GM12878 (cell line): ENCODE measurements around the gene EXD3. TPM values are rescaled to one million over a fixed set of nuclear protein-coding genes. Genes with fewer than 3 reads are reported as not detected.
A peak's percentile ranks its signal among the peaks of the same experiment; 100 is the strongest.

Experiments used
- ATAC-seq: fragments of 200-7000 bp; cut with Tn5 transposase; 3 replicates; pipeline ENCODE4 v1.9.1; 2020; ENCODE audit warnings: mild to moderate bottlenecking, moderate library complexity
- BruUV-seq: library from RNA; stranded (reverse); fragments of 400-500 nt; replicated peaks from 2 replicates; lab custom pipeline; 2021; lab: Mats Ljungman, UMichigan
- CTCF ChIA-PET: fragments of 300-600 bp; sonication (Branson Sonifier 250); formaldehyde crosslinking; extraction: SDS; loops from one replicate; lab custom pipeline; 2021; ENCODE audit warnings: inconsistent platforms; lab: Yijun Ruan, JAX
- POLR2A ChIA-PET: fragments of 350-600 bp; formaldehyde crosslinking; extraction: SDS; loops from one replicate; lab custom pipeline; 2021; ENCODE audit warnings: inconsistent platforms; lab: Charles Lee
- RAD21 ChIA-PET: fragments of 300-600 bp; sonication (Branson Sonifier 250); formaldehyde crosslinking; loops from one replicate; lab custom pipeline; 2023; ENCODE audit warnings: antibody characterized with exemption; ENCODE audit not compliant: unreplicated experiment; lab: Charles Lee
- SMC1A ChIA-PET: fragments of 300-600 bp; sonication (Branson Sonifier 250); formaldehyde crosslinking; loops from one replicate; lab custom pipeline; 2023; ENCODE audit not compliant: unreplicated experiment, uncharacterized antibody; lab: Charles Lee
- DNase-seq: peaks from one replicate; pipeline ENCODE4 v3.0.0-alpha.2; 2011; ENCODE audit warnings: low read depth, low spot score
- FAIRE-seq: peaks from 3 replicates; lab custom pipeline; 2011; peaks lifted over from hg19 to GRCh38; lab: Jason Lieb, UNC
- H2AFZ ChIP-seq: 2 replicates; pipeline ENCODE4 v1.6.0; 2011; ENCODE audit warnings: low read depth, low read length, control low read depth; ENCODE audit not compliant: control insufficient read depth
- H3K27ac ChIP-seq: 2 replicates; pipeline ENCODE4 v1.5.1; 2011; ENCODE audit warnings: control low read depth; ENCODE audit not compliant: control insufficient read depth, insufficient read depth
- H3K27me3 ChIP-seq, 2 experiments: replicated peaks in 1 of 2; 2 replicates each; pipeline versions ENCODE4 v1.6.0 to v1.6.1; 2011; ENCODE audit warnings: low read length in 1 of 2; ENCODE audit not compliant: control insufficient read depth in 2 of 2, insufficient read depth in 2 of 2
- H3K36me3 ChIP-seq, 2 experiments: 2 replicates each; pipeline ENCODE4 v1.5.1; 2011; ENCODE audit warnings: low read length in 1 of 2; ENCODE audit not compliant: control insufficient read depth in 2 of 2, insufficient read depth in 2 of 2
- H3K4me1 ChIP-seq: 2 replicates; pipeline ENCODE4 v1.6.1; 2011; ENCODE audit warnings: mild to moderate bottlenecking, low read length, moderate library complexity, mixed read lengths; ENCODE audit not compliant: control insufficient read depth, insufficient read depth
- H3K4me2 ChIP-seq: 2 replicates; pipeline ENCODE4 v1.6.0; 2011; ENCODE audit warnings: control low read depth; ENCODE audit not compliant: control insufficient read depth, insufficient read depth
- H3K4me3 ChIP-seq: fragments of 200-600 bp; sonication (generic); 2 replicates; pipeline ENCODE4 v1.5.1; 2016
- H3K79me2 ChIP-seq: 2 replicates; pipeline ENCODE4 v1.6.0; 2011; ENCODE audit warnings: low read length; ENCODE audit not compliant: control insufficient read depth, insufficient read depth
- H3K9ac ChIP-seq: 2 replicates; pipeline ENCODE4 v1.8.0; 2011; ENCODE audit warnings: low read length, control low read depth, mixed read lengths; ENCODE audit not compliant: control insufficient read depth, insufficient read depth
- H3K9me3 ChIP-seq: replicated peaks from 3 replicates; pipeline ENCODE4 v1.5.1; 2011; ENCODE audit warnings: mild to moderate bottlenecking, low read length; ENCODE audit not compliant: control insufficient read depth, insufficient read depth
- H4K20me1 ChIP-seq: 2 replicates; pipeline ENCODE4 v1.6.0; 2011; ENCODE audit not compliant: control insufficient read depth, insufficient read depth
- BHLHE40 ChIP-seq, 2 experiments: fragments of 450-650 bp in 1 of 2; IDR thresholded peaks; 2 replicates each; pipeline ENCODE4 v1.6.1; 2011 to 2017; ENCODE audit warnings: low read depth in 2 of 2, borderline replicate concordance in 1 of 2, improper control_type of control experiment in 1 of 2, low read length in 1 of 2, mild to moderate bottlenecking in 1 of 2
- CHD2 ChIP-seq: IDR thresholded peaks from 2 replicates; pipeline ENCODE4 v1.6.1; 2011; ENCODE audit warnings: low read depth, low read length, improper control_type of control experiment, borderline replicate concordance
- ESRRA ChIP-seq: IDR thresholded peaks from 2 replicates; pipeline ENCODE4 v1.6.1; 2012; ENCODE audit warnings: mild to moderate bottlenecking, low read length, improper control_type of control experiment
- HDAC6 ChIP-seq: fragments of 200-600 bp; sonication (generic); IDR thresholded peaks from one replicate; pipeline ENCODE4 v1.8.0; 2017; ENCODE audit warnings: antibody characterized with exemption; ENCODE audit not compliant: unreplicated experiment
- NR2F1 ChIP-seq: fragments of 450-650 bp; conservative IDR thresholded peaks from 2 replicates; pipeline ENCODE4 v1.6.1; 2017; ENCODE audit warnings: mild to moderate bottlenecking
- PAX5 ChIP-seq: IDR thresholded peaks from 2 replicates; pipeline ENCODE4 v1.6.1; 2011; ENCODE audit warnings: low read depth, low read length, borderline replicate concordance
- PAX8 ChIP-seq: fragments of 450-650 bp; IDR thresholded peaks from 2 replicates; pipeline ENCODE4 v1.6.1; 2017; ENCODE audit warnings: mild to moderate bottlenecking, moderate library complexity
- SIX5 ChIP-seq: IDR thresholded peaks from 2 replicates; pipeline ENCODE4 v1.6.1; 2011; ENCODE audit warnings: mild to moderate bottlenecking, low read depth, low read length, moderate library complexity; ENCODE audit not compliant: severe bottlenecking
- SRF ChIP-seq, 2 experiments: IDR thresholded peaks; 2 replicates each; pipeline ENCODE4 v1.6.1; 2011; ENCODE audit warnings: low read depth in 2 of 2, low read length in 2 of 2, mild to moderate bottlenecking in 1 of 2, moderate library complexity in 1 of 2
- SUPT20H ChIP-seq: IDR thresholded peaks from 2 replicates; pipeline ENCODE4 v1.6.1; 2011; ENCODE audit warnings: low read depth, mild to moderate bottlenecking, low read length, moderate library complexity, borderline replicate concordance; ENCODE audit not compliant: control insufficient read depth
- ZNF384 ChIP-seq: IDR thresholded peaks from 2 replicates; pipeline ENCODE4 v1.6.1; 2012; ENCODE audit warnings: low read depth, mild to moderate bottlenecking, low read length, improper control_type of control experiment, borderline replicate concordance
- WGBS: methylation state at CpG from one replicate; pipeline ENCODE4 v1.1.6; 2016; ENCODE audit warnings: low lambda C conversion rate; ENCODE audit not compliant: insufficient replicate concordance, insufficient coverage; ENCODE audit errors: missing lambda C conversion rate; 5-methylcytosine and 5-hydroxymethylcytosine counted together
- in situ Hi-C: fragments of 300-500 bp; cut with MboI; formaldehyde crosslinking; loops from 9 replicates; pipeline ENCODE4 v1.14.3; 2018; ENCODE audit warnings: mixed read lengths
- intact Hi-C: fragments of 100-400 bp; cut with micrococcal nuclease; formaldehyde crosslinking; loops from one replicate; pipeline ENCODE4 v1.14.2; 2022; ENCODE audit not compliant: unreplicated experiment
- polyA plus RNA-seq, 11 experiments: library from polyadenylated mRNA; depleted of rRNA in 4 of 11; unstranded in 6 of 11; stranded (reverse) in 5 of 11; fragments of >200 nt; fragmentation: Nextera tagmentation in 4 of 11; fragmentation: Illumina TruSeq in 1 of 11; extraction: Ambion mirVana in 4 of 11; extraction: Trizol in 1 of 11; gene quantifications; 1 replicate in 1 of 11; 2 replicates in 10 of 11; pipeline versions ENCODE4 v1.2.1 to v1.2.3, GENCODE V29; 2011 to 2016; ENCODE audit warnings: inconsistent platforms in 2 of 11, missing spikeins in 2 of 11, low read depth in 1 of 11
- total RNA-seq, 4 experiments: library from RNA; depleted of rRNA in 3 of 4; stranded (reverse); fragments of >200 nt in 3 of 4; fragmentation: Illumina TruSeq in 1 of 4; extraction: Trizol in 1 of 4; gene quantifications; 2 replicates each; pipeline versions ENCODE4 v1.2.1 to v1.2.3, GENCODE V29; 2013 to 2021
- TF ChIP-seq, protein P1 (sequence below): fragments of 450-650 bp; IDR thresholded peaks from 2 replicates; pipeline ENCODE4 v1.6.1; 2017; ENCODE audit warnings: borderline replicate concordance
- TF ChIP-seq, protein P2 (sequence below): IDR thresholded peaks from 2 replicates; pipeline ENCODE4 v1.6.1; 2011; ENCODE audit warnings: low read depth, mild to moderate bottlenecking, low read length, moderate library complexity, borderline replicate concordance; ENCODE audit errors: extremely low read depth

EXD3 gene
- total and polyA plus RNA-seq, 10 of the 15 experiments (the other 5 are each of a cell fraction or from before 2014, with no cell fraction given), result 0.21 to 7.1 (median 3.6) TPM

DNA sequence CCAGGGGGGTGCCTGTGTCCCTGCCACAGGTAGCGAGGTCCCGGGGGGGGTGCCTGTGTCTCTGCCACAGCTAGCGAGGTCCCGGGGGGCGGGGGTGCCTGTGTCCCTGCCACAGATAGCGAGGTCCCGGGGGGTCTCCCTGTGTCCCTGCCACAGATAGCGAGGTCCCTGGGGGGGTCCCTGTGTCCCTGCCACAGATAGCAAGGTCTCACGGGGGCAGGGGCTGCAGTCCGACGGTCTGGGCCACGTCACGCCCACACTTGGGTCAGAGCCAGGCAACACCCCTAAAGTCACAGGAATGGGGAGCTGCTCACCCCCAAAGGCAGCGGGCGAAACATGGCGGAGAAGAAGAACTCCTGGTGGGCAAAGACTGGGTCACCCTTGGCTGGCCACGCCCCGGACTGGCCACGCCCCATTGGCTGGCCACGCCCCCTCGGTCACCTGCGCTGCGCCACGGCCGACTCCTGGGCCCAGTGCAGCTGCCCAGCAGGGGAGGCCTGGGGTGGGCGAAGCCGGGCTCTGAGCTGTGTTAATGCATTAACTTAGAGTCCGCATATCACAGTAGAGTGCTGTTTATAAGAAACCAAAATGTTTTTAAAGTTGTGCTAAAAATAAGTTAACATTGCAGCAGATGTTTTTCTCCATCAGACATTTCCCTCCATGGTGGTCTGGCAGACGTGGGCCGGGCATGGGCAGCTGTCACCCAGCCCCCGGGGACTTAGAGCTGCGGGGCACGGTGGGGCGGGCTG, 7.2 kb upstream of the EXD3 start:
- no peaks in the 10 kb centered on the region; a peak in 1 of 4 replicates for H3K27me3 ChIP-seq
- ChIA-PET SMC1A (interaction anchor here (0.8 kb wide), 1 partner anchor 14 kb away, joined by 3 read pairs; no protein-coding TSS in a partner anchor), RAD21 (no interaction called here), POLR2A (no interaction called here), CTCF (no interaction called here)
- no peak overlapping the region for H3K4me3 ChIP-seq
- ATAC-seq, result peak; percentile 93
- FAIRE-seq, result no peak
- H3K9me3 ChIP-seq, result no peaks in the 10 kb centered on the region
- no peak for DNase-seq
- no peaks in the 10 kb centered on the region for H3K79me2 ChIP-seq
- H3K36me3 ChIP-seq, result no peaks in the 10 kb centered on the region
- no TSS peak for BruUV-seq
- H3K27ac ChIP-seq, result no peak overlapping the region
- TF ChIP-seq SUPT20H (no peak), SRF (IDR thresholded peaks at IDR 0.05; ENCODE audit: low read depth in 2 of 2, low read length in 2 of 2) (no peak), ESRRA (no peak), NR2F1 (no peak), ZNF384 (no peak), PAX5 (peak; percentile 75), CHD2 (no peak), SIX5 (no peak), PAX8 (no peak), HDAC6 (no peak), BHLHE40 (IDR thresholded peaks at IDR 0.05; ENCODE audit: borderline replicate concordance in 1 of 2, low read depth in 2 of 2, low read length in 1 of 2) (peak in 1 of 2 experiments; percentile 78; a peak in 1 of 4 replicates)
- TF ChIP-seq, protein P1, sequence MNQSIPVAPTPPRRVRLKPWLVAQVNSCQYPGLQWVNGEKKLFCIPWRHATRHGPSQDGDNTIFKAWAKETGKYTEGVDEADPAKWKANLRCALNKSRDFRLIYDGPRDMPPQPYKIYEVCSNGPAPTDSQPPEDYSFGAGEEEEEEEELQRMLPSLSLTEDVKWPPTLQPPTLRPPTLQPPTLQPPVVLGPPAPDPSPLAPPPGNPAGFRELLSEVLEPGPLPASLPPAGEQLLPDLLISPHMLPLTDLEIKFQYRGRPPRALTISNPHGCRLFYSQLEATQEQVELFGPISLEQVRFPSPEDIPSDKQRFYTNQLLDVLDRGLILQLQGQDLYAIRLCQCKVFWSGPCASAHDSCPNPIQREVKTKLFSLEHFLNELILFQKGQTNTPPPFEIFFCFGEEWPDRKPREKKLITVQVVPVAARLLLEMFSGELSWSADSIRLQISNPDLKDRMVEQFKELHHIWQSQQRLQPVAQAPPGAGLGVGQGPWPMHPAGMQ, result no peak
- TF ChIP-seq, protein P2, sequence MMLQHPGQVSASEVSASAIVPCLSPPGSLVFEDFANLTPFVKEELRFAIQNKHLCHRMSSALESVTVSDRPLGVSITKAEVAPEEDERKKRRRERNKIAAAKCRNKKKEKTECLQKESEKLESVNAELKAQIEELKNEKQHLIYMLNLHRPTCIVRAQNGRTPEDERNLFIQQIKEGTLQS, result no peak
- 0 out of 2 replicates have a peak, but pooled peaks cover 6% of the 10 kb centered on the region for H3K4me1 ChIP-seq
- no peaks in the 10 kb centered on the region for H4K20me1 ChIP-seq
- 4% methylated on average over 33 of the region's 34 CpGs for WGBS
- no peak overlapping the region for H3K9ac ChIP-seq
- intact Hi-C loops (loop anchor here (10.0 kb wide), 1 partner anchor 105 kb away; no protein-coding TSS in a partner anchor), in situ Hi-C loops (no loop called here)
- H3K4me2 ChIP-seq, result peak overlapping the region; percentile 68; the same call in 1 of the 2 replicates
- H2AFZ ChIP-seq, result peak overlapping the region; percentile 34; the same call in 1 of the 2 replicates
